ENCODE results near the gene HPN. TPM values are rescaled to one million over a fixed set of nuclear protein-coding genes. Genes with fewer than 3 reads are reported as not detected.

The HPN gene
- total RNA-seq, 1 donor from 2014 or later, result 3.4 TPM

- peaks cover 9% of the 10 kb centered on the region for H3K4me1 ChIP-seq
- DNase-seq, result no peak
- intact Hi-C loops (cut with micrococcal nuclease), result no loop called here
- H3K27ac ChIP-seq (replicated peaks), result no peak overlapping the region
- no peaks in the 10 kb centered on the region for H3K9me3 ChIP-seq (replicated peaks)
- H3K27me3 ChIP-seq (ENCODE audit: low read depth), result peaks cover 39% of the 10 kb centered on the region
- no peak for TF ChIP-seq CTCF (IDR thresholded peaks at IDR 0.05; ENCODE audit: borderline replicate concordance)
- H3K4me3 ChIP-seq, result no peak overlapping the region
- no peaks in the 10 kb centered on the region for H3K36me3 ChIP-seq
Measured at GRCh38 chr19:35088131-35088913, 46.8 kb downstream of the HPN start.

- no peak for DNase-seq
- Histone ChIP-seq H3K4me3 (no peak overlapping the region), H3K36me3 (no peaks in the 10 kb centered on the region), H3K27me3 (ENCODE audit: low read depth) (peaks cover 39% of the 10 kb centered on the region), H3K9me3 (replicated peaks) (no peaks in the 10 kb centered on the region), H3K4me1 (peaks cover 9% of the 10 kb centered on the region), H3K27ac (replicated peaks) (no peak overlapping the region)
- no peak for TF ChIP-seq CTCF (IDR thresholded peaks at IDR 0.05; ENCODE audit: borderline replicate concordance)
- intact Hi-C loops (cut with micrococcal nuclease), result no loop called here
Measured at GRCh38 chr19:35089554-35089953, 48.0 kb downstream of the HPN start.

DNA sequence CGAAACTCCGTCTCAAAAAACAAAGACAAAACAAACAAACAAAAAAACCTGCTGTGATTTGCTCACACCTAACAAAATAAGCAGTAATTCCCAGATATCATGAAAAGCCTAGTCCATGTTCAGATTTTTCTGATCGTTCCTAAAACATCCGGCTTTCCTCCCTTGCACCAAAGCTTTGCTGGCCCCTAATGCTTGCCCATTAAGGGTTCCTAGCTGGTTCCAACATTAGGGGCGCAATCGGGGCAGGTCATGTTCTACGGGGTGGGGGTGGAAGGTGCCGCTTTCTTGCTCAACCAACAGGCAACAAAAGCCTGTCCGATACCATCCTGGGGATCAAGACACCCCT is 48.6 kb downstream of the HPN start:
- Histone ChIP-seq H3K36me3 (no peaks in the 10 kb centered on the region), H3K9me3 (replicated peaks) (no peaks in the 10 kb centered on the region), H3K27me3 (ENCODE audit: low read depth) (peaks cover 39% of the 10 kb centered on the region), H3K27ac (replicated peaks) (no peak overlapping the region), H3K4me3 (no peak overlapping the region), H3K4me1 (peaks cover 9% of the 10 kb centered on the region)
- intact Hi-C loops (cut with micrococcal nuclease), result no loop called here
- DNase-seq, result no peak
- no peak for TF ChIP-seq CTCF (IDR thresholded peaks at IDR 0.05; ENCODE audit: borderline replicate concordance)

DNA sequence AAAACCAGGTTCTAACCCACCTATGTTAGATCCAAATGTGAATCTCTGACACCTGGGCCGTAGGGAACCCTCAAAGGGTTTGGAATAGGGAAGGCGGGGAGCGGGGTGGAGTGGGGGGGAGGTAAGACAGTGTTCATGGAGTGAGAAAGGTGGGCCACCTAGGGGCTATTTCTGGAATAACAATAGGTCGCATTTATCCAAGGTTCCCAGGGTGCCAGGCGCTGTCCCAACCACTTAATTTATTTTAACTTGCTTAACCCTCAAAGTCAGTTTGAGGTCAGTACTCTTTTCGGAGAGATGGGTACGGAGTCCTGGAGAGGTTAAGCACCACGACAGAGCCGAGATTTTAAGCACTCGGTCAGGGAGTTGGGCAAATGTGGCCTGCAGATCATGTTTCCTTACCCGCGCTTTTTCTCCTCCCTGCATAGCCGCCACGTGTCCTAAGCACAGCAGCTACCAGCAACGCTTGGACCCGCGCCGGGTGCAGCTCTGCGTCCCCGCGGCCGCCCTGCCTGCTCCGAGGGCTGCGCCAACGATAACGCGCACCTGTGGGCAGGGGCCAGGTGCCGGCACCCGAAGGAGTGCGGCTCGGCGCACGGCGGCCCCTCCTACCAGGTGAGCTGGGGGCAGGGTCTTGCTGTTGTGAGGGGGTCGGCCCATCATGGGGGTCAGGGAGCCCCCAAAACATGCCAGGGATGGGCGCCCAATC is 49.1 kb downstream of the HPN start:
- H3K4me1 ChIP-seq, result peaks cover 9% of the 10 kb centered on the region
- TF ChIP-seq CTCF (IDR thresholded peaks at IDR 0.05; ENCODE audit: borderline replicate concordance), result peak; percentile 73
- H3K9me3 ChIP-seq (replicated peaks), result no peaks in the 10 kb centered on the region
- no peak overlapping the region for H3K27ac ChIP-seq (replicated peaks)
- intact Hi-C loops (cut with micrococcal nuclease), result no loop called here
- no peak for DNase-seq
- H3K27me3 ChIP-seq (ENCODE audit: low read depth), result peaks cover 39% of the 10 kb centered on the region
- H3K36me3 ChIP-seq, result no peaks in the 10 kb centered on the region
- H3K4me3 ChIP-seq, result peak overlapping the region; percentile 38

DNA sequence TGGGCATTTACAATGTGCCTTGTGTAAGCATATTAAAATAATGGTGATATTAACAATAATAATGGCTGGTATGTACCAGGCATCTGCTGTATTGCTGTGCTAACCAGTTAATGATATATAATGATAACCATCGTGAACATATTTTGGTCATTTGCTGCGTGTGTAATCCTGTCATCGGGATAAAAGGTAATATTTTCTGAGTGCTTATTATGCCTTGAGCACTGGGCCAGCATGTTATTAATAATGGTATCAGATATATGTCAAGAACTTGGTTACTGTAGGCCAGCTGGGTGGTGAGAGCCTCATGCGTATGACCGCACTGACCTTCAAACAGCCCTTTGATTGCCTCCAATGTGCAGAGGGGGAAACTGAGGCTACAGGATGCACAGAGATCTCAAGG is 51.9 kb downstream of the HPN start:
- Histone ChIP-seq H3K27ac (replicated peaks) (no peak overlapping the region), H3K36me3 (no peaks in the 10 kb centered on the region), H3K27me3 (ENCODE audit: low read depth) (peaks cover 36% of the 10 kb centered on the region), H3K4me3 (no peak overlapping the region), H3K9me3 (replicated peaks) (no peaks in the 10 kb centered on the region), H3K4me1 (peaks cover 9% of the 10 kb centered on the region)
- intact Hi-C loops (cut with micrococcal nuclease), result no loop called here
- TF ChIP-seq CTCF (IDR thresholded peaks at IDR 0.05; ENCODE audit: borderline replicate concordance), result no peak
- no peak for DNase-seq
